Common myeloid progenitor, CD34-positive (primary cell): ENCODE measurements around the gene MRPL23.

Experiments
- CTCF ChIA-PET: fragments of 350-600 bp; sonication (Branson Sonifier 250); formaldehyde crosslinking; loops from one replicate; lab custom pipeline; 2021; ENCODE audit warnings: antibody characterized with exemption; lab: Charles Lee
- POLR2A ChIA-PET: fragments of 350-600 bp; sonication (Branson Sonifier 250); formaldehyde crosslinking; loops from one replicate; lab custom pipeline; 2021; ENCODE audit warnings: antibody characterized with exemption; lab: Charles Lee
- DNase-seq, 3 donors: peaks; one replicate each; pipeline versions ENCODE4 v3.0.0 to v3.0.0-alpha.2; 2013
- H3K27ac ChIP-seq, 2 experiments: 1 replicate in 1 of 2; 2 replicates in 1 of 2; pipeline ENCODE4 v1.7.0; 2013; ENCODE audit warnings: inconsistent platforms in 2 of 2, low read length in 2 of 2, mild to moderate bottlenecking in 2 of 2, low read depth in 1 of 2, moderate library complexity in 1 of 2; ENCODE audit not compliant: severe bottlenecking in 2 of 2, insufficient read depth in 1 of 2, poor library complexity in 1 of 2
- H3K27me3 ChIP-seq, 5 experiments: replicated peaks in 2 of 5; 1 replicate in 3 of 5; 2 replicates in 2 of 5; pipeline versions ENCODE4 v1.6.1 to v1.7.0; 2013; ENCODE audit warnings: low read length in 4 of 5, mild to moderate bottlenecking in 2 of 5, moderate library complexity in 2 of 5, inconsistent platforms in 1 of 5; ENCODE audit not compliant: insufficient read depth in 5 of 5, control insufficient read depth in 4 of 5
- H3K36me3 ChIP-seq, 4 experiments: 1 replicate in 2 of 4; 2 replicates in 2 of 4; pipeline versions ENCODE4 v1.6.1 to v1.7.0; 2013; ENCODE audit warnings: low read length in 3 of 4, control low read depth in 1 of 4, mild to moderate bottlenecking in 1 of 4; ENCODE audit not compliant: control insufficient read depth in 4 of 4, insufficient read depth in 4 of 4
- H3K4me1 ChIP-seq, 4 experiments: 1 replicate in 3 of 4; 2 replicates in 1 of 4; pipeline versions ENCODE4 v1.6.1 to v1.7.1; 2013; ENCODE audit warnings: low read length in 3 of 4, mild to moderate bottlenecking in 3 of 4, control low read depth in 1 of 4, inconsistent platforms in 1 of 4, moderate library complexity in 1 of 4; ENCODE audit not compliant: control insufficient read depth in 4 of 4, insufficient read depth in 4 of 4; ENCODE audit errors: control extremely low read depth in 1 of 4
- H3K4me3 ChIP-seq, 7 experiments: 1 replicate in 4 of 7; 2 replicates in 3 of 7; pipeline versions ENCODE4 v1.5.1 to v1.7.0; 2013; ENCODE audit warnings: mild to moderate bottlenecking in 7 of 7, low read length in 6 of 7, moderate library complexity in 6 of 7, inconsistent platforms in 2 of 7, low read depth in 2 of 7, control low read depth in 1 of 7; ENCODE audit not compliant: insufficient read depth in 4 of 7, control insufficient read depth in 1 of 7; ENCODE audit errors: extremely low read depth in 1 of 7
- H3K9me3 ChIP-seq, 5 experiments: 1 replicate in 4 of 5; 2 replicates in 1 of 5; pipeline versions ENCODE4 v1.6.1 to v1.7.1; 2013; ENCODE audit warnings: low read length in 4 of 5, mild to moderate bottlenecking in 2 of 5, inconsistent platforms in 1 of 5, low read depth in 1 of 5, moderate library complexity in 1 of 5; ENCODE audit not compliant: control insufficient read depth in 4 of 5, insufficient read depth in 2 of 5; ENCODE audit errors: control extremely low read depth in 1 of 5
- WGBS: methylation state at CpG from one replicate; pipeline ENCODE4 v1.1.5; 2013; ENCODE audit not compliant: insufficient coverage; 5-methylcytosine and 5-hydroxymethylcytosine counted together

Gene MRPL23

GRCh38 chr11:1909524-1909923 lies 37.6 kb upstream of the MRPL23 start:
- DNase-seq: no peak
- CTCF ChIA-PET: no interaction called here
- Histone ChIP-seq H3K9me3 (no peaks in the 10 kb centered on the region), H3K36me3 (peaks cover 0 to 4% (median 0%) of the 10 kb centered on the region in 4 experiments), H3K27me3 (no peaks in the 10 kb centered on the region), H3K4me3 (no peak overlapping the region), H3K27ac (no peak overlapping the region), H3K4me1 (peaks cover 8 to 45% (median 37%) of the 10 kb centered on the region in 4 experiments)
- POLR2A ChIA-PET: no interaction called here
- WGBS: 97% methylated on average over 6 of the region's 7 CpGs

GRCh38 chr11:1912289-1912878 lies 34.7 kb upstream of the MRPL23 start:
- peak overlapping the region in 1 of 2 experiments; percentile 27 for H3K27ac ChIP-seq
- 69% methylated on average over 7 of the region's 13 CpGs for WGBS
- CTCF ChIA-PET: interaction anchor here (1.8 kb wide), 1 partner anchor 15 kb away, joined by 5 read pairs; no protein-coding TSS in a partner anchor

GRCh38 chr11:1913271-1914060 lies 33.7 kb upstream of the MRPL23 start:
- Histone ChIP-seq H3K4me3 (no peak overlapping the region), H3K9me3 (no peaks in the 10 kb centered on the region), H3K4me1 (peaks cover 2 to 43% (median 32%) of the 10 kb centered on the region in 4 experiments), H3K27me3 (no peaks in the 10 kb centered on the region), H3K27ac (no peak overlapping the region), H3K36me3 (no peaks in the 10 kb centered on the region)
- POLR2A ChIA-PET: no interaction called here
- 96% methylated on average over 29 of the region's 31 CpGs for WGBS
- DNase-seq: no peak
- CTCF ChIA-PET: interaction anchor here (0.9 to 1.8 kb wide), 3 partner anchors 16 to 35 kb away, joined by 3 to 5 read pairs (median 4); no protein-coding TSS in a partner anchor

More at GRCh38 chr11:1912289-1912878, 34.7 kb upstream of the MRPL23 start:
- peak; percentile 44 to 88 (median 83) for DNase-seq
- Histone ChIP-seq H3K4me3 (peak overlapping the region in 1 of 7 experiments; percentile 16), H3K9me3 (no peaks in the 10 kb centered on the region), H3K4me1 (peaks cover 2 to 37% (median 28%) of the 10 kb centered on the region in 4 experiments), H3K27me3 (no peaks in the 10 kb centered on the region), H3K36me3 (peaks cover 0 to 4% (median 0%) of the 10 kb centered on the region in 4 experiments)
- POLR2A ChIA-PET: interaction anchor here (1.0 kb wide), 1 partner anchor 22 kb away, joined by 3 read pairs; no protein-coding TSS in a partner anchor

GRCh38 chr11:1915795-1916131 lies 31.4 kb upstream of the MRPL23 start:
- H3K4me1 ChIP-seq: peaks cover 0 to 39% (median 27%) of the 10 kb centered on the region in 4 experiments

GRCh38 chr11:1916132-1916985 lies 30.8 kb upstream of the MRPL23 start:
- Histone ChIP-seq H3K4me1 (peaks cover 0 to 39% (median 27%) of the 10 kb centered on the region in 4 experiments), H3K27me3 (no peaks in the 10 kb centered on the region), H3K4me3 (no peak overlapping the region), H3K36me3 (no peaks in the 10 kb centered on the region), H3K9me3 (no peaks in the 10 kb centered on the region), H3K27ac (peak overlapping the region in 1 of 2 experiments; percentile 4)
- ChIA-PET CTCF (interaction anchor here (0.8 to 4.3 kb wide), 8 partner anchors 10 to 40 kb away, joined by 3 to 53 read pairs (median 5); partner anchors contain the start of gene PRR33), POLR2A (interaction anchor here (0.7 kb wide), 1 partner anchor 26 kb away, joined by 3 read pairs; no protein-coding TSS in a partner anchor)
- WGBS: 99% methylated on average over 13 of the region's 14 CpGs
- no peak for DNase-seq

More at GRCh38 chr11:1915795-1916131, 31.4 kb upstream of the MRPL23 start:
- Histone ChIP-seq H3K36me3 (no peaks in the 10 kb centered on the region), H3K4me3 (no peak overlapping the region), H3K27ac (no peak overlapping the region), H3K27me3 (no peaks in the 10 kb centered on the region), H3K9me3 (no peaks in the 10 kb centered on the region)
- ChIA-PET CTCF (no interaction called here), POLR2A (no interaction called here)
- 96% methylated on average over 2 of the region's 2 CpGs for WGBS
- no peak for DNase-seq

- ChIA-PET POLR2A (interaction anchor here (0.7 to 1.0 kb wide), 3 partner anchors 20 to 27 kb away, joined by 3 to 7 read pairs (median 4); partner anchors contain the start of gene PRR33), CTCF (interaction anchor here (0.8 to 4.3 kb wide), 10 partner anchors 11 to 41 kb away, joined by 3 to 53 read pairs (median 5); partner anchors contain the start of gene PRR33)
- no peak for DNase-seq
- no peaks in the 10 kb centered on the region for H3K27me3 ChIP-seq
- 74% methylated on average over 5 of the region's 8 CpGs for WGBS
- H3K36me3 ChIP-seq: no peaks in the 10 kb centered on the region
- H3K27ac ChIP-seq: no peak overlapping the region
- H3K4me1 ChIP-seq: peaks cover 0 to 36% (median 23%) of the 10 kb centered on the region in 4 experiments
- H3K4me3 ChIP-seq: no peak overlapping the region
- H3K9me3 ChIP-seq: no peaks in the 10 kb centered on the region
Measured at GRCh38 chr11:1916986-1917522, 30.1 kb upstream of the MRPL23 start.
